GM18870 (cell line): ENCODE data around the gene KDM4C.
A peak's percentile ranks its signal among the peaks of the same experiment; 100 is the strongest.
"Not testable (repeated sequence)": the region's sequence is repeated elsewhere in the genome, so short reads cannot be mapped to it uniquely, and the experiment has no call there.

ENCODE experiments used
- ATAC-seq: cut with Tn5 transposase; IDR thresholded peaks from one replicate; pipeline ENCODE4 v1.9.1; 2021; ENCODE audit warnings: moderate library complexity; ENCODE audit not compliant: unreplicated experiment

Gene KDM4C

DNA sequence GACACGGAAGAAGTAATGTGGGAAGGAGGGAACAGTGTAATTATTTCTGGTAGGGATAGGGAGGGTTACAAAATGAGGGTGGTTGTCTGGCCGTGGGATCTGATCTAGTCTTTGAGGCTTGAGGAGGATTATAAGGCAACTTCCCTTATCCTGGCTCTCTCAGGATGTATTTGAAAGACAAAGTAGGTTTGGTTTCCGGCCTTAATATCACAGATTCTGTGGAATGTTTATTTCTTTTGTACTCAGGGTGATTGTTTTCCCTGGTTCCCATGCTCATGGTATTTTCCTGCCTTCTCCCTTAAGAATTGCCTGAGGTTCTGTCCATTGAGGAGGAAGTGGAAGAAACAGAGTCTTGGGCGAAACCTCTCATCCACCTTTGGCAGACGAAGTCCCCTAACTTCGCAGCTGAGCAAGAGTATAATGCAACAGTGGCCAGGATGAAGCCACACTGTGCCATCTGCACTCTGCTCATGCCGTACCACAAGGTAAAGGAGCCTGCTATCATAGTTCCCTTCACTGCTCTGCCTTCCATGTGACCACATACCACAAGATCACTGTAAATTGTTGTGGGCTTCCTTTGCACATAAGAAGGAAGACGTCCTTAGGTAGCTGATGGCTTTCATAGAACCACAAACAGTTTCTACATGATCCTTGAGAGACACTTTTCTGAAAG, 253.8 kb downstream of the KDM4C start:
- ATAC-seq = peak; percentile 59

DNA sequence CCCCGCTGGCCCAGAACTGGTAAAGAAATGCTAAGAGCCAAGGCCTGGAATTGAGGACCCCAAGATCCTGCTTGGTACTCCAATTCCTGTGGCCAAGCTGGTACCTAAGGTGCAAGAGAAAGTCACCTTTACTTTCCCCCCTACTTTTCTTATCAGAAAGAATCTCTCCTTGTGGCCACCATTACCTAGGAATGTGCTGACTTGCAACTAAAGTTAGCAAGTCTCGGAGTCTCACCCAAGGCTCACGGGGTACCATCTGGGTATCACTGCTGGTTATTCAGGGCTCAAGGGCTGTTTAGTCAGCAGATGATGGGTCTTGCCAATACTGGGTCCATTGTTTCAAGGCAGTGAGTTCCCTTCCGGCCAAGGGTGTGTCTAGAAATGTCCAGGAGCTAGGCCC, 270.2 kb downstream of the KDM4C start:
- no peak for ATAC-seq

DNA sequence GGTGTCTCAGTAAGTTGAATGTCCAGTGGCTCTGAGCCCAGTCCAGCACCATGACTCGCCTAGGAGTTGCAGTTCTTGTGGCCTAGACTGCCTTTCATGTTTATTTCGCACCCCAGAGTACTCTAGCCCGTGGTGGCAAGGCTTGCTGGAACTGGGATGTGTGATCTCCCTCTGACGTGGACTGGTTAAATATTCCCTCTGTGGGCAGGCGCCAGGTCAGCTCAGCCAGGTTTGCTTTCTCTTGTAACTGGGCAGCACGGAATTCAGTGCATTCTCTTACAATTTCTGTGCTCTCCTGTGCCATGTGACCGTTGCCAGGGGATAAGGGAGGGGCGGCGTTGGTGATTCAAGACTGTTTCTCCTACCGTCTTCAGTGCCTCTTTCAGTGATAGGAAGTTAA, 270.8 kb downstream of the KDM4C start:
- ATAC-seq = no peak

DNA sequence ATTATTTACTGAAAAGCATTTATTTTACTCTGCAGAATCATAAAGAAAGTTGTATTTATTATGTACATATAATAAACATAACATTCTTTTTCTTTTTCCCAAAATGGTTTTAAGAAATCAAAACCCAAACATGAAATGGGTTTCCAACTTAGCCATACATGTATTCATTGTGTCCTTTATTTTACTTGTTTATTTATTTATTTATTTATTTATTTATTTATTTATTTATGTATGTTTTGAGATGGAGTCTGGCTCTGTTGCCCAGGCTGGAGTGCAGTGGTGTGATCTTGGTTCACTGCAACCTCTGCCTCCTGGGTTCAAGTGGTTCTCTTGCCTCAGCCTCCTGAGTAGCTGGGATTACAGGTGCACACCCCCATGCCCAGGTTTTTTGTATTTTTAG, 273.2 kb downstream of the KDM4C start:
- ATAC-seq = not testable (repeated sequence)

DNA sequence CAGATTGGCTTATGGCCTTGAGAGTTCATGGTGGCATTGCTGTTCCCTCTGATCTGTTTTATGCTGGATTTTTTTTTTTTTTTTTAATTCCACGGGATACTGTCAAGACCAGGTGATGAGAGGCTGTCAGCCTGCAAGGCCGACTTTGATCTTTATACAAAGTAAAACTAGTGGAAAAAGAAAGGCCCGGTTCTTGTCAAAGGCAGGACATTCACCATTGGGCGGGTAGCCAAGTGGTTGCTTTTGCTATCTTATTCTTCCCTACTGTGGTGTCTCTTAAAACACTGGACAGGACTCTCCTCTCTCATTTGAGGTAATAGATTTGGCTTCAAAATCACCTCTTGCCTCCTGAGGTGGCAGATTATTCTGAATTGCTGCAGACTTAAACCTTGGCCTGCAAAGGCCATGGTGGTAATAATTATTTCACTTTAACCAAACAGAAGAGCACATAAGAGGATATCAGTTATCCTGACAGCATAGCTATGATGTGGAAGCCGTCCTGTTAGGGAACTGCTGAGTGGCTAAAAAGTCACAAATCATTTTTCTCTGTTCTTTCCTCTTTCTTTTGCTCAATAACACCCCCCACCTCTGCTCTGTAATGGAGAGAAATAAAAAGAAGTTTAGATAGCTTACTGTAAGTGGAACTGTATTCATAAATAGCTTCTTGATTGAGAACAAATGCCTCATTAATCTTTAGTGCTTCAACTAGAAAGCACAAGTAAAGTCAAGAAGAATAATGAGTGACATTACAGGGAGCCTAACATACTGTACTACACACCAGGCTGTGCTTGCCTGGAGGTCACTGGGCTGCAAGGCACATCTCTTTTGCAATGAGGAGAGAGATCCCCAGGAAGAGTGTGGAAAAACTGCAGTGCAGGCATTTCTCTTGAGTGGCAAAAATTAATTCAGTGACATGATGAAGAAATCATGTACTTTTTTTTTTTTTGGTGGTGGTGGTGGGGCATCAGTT, 275.6 kb downstream of the KDM4C start:
- ATAC-seq = no peak

DNA sequence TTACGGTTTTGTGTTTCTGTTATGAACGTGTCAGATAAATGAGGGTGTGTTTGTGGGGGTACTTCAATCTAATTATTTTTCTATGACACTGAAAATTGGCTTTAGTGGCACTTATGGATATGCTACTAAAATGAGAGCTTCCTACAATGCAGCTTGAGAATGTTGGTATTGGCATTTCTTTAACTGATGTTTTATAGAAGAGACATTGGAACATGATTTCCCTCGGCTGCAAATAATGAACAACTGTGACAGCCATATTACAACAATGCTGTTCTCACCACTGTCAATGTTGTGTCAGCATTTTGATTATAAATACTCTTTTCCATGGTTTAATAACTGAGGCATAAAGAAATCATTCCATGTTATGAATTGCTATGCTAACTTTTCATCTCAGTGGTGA, 279.4 kb downstream of the KDM4C start:
- no peak for ATAC-seq

DNA sequence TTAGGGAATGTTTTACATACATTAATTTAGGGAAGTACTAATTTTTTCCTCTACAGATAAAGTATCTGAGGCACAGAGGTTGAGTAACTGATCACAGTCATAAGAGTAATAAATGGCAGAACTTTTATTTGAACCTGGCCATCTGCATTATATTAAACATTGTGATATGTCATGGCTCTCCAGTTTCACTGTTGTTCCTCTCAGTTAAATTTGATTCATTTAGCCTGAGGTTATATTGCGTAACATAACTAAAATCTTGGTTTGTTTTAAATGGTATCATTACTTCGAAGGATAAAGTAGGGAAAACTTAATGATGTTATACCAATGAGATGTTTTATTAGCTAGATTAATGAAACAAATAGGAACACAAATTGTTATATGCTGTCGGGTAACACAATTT, 284.4 kb downstream of the KDM4C start:
- ATAC-seq = no peak

DNA sequence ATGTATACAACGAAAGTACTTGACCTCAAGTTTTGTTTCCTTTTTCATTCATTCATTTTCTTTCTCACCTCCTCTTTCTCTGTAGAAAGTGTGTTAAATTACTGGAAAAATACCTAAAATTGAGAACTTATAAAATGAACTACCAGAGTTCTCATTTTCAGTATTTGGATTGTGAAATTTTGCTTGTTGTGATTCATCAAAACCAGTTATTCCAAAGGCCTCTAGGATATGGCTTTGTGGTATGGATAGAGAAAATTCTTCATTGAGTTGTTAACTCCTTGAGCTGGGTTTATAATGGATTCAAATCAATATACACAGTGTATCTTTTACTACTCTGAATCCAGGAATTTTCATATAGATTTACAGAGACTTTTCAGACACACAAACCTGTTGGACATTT, 287.6 kb downstream of the KDM4C start:
- ATAC-seq = no peak

DNA sequence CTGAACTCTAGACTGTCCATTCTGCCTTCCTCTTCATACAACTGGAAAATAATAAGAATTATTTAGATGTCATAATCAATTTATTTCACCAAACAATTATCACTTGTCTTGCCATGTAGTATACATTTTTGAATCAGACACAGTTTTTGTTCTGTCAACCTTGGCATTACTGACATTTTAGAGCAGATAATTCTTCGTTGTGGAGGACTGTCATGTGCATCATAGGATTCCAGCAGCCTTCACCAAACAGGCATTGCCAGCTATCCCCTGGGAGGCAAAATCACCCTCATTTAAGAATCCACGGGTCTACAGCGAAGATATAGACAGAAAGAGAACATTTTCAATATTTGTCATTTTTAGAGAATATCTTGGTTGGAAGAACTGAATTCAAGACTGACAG, 293.9 kb downstream of the KDM4C start:
- no peak for ATAC-seq

DNA sequence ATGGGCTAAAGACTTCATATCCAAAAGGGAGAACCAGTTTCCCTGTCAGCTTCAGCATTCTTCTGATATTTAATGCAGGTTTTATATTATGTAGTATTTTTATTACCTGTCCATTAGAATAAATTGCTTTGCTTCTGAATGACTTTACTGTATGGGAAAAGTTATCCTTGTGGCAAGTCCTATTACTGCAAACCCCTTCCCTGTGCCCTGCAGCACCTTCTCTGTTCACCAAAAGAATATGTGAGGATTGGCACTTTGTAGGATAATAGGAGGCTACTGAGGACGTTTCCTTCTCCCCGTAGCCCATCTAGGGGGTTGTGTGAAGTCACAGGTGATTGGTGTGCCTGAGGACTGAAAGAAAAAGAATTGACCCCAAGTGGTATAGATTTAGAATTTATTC, 296.1 kb downstream of the KDM4C start:
- no peak for ATAC-seq

DNA sequence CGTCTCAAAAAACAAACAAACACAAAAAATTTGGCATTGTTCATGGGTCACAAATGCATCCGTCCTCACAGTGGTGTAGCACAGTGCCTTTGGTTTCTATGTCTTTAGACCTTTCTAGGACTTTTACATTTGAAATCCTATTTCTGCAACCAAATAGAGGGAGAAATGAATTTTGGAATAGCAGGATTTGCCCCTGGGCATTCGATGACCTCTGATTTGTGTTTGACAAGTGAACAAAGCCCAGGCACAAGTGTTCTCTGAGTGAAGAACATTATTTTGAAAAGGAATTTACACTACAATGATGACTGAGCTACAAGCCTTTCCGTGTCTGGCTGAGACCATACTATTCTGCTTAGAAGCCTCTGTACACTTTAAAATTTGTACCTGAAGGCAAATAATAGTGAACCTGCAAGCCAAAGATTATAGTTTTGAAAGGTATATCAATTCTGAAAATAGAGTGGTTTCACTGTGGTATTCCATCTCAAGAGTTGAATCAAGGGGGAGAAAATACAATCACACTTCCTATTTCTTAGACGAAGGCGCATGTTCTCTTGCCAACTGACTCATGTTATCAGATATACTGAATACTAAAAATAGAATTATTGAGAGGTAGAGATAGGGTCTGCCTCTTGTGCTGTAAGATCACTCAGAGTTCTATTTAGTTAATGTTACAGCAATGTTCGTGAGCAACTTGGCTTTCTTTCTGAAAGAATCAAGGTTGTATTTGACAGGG, 297.6 kb downstream of the KDM4C start:
- no peak for ATAC-seq

DNA sequence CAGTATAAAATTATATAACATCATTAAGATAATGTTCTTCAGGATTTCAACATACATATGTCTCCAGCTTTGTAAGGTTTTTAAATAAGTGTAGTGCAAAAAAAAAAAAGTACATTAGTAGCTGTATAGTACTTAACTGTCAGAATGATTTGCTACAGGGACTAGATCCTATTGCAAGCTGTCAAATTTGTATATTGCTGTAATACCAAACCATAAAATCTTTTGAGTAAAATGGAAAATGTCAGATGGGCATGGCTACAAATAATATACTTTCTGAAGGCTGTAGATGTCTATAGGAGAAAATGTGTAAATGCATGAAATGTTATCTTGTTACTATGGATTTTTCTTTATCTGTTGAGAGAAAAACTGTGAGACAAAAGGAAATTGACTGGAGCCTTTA, 298.5 kb downstream of the KDM4C start:
- no peak for ATAC-seq

DNA sequence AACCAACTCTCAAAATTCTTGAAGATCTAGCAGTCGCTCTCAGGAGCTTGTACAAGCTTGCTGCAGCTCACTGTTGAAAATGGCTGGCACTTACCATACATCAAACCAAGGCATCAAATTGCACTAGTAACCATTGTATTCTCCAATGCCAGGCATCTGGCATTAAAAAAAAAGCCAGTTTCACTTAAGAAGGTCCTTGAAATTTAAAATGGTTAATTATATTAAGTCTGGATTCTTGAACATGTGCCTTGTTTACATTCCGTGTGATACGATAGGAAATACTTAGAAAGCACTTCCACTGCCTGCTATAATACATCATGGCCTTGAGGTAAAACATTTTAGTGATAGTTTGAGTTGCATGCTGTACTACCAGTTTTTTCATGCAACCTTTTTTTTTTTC, 300.7 kb downstream of the KDM4C start:
- ATAC-seq = no peak

DNA sequence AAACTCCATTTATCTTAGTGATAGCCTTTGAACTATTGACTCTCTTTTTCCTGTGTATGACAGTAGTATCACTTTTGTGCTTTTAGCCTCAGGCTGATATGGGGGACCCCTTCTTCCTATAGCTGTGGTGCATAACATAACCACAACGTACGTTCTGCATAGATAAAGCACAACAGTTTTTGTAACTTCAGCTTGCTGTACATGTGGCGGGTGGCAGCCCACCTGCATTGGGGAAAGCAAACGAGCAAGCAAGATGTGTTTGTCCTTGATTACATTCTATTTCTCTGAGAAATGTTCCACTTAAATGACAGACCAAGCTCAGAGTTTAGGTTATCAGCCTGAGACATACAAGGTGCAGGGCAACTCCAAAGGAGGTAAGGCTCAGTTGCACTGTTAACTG, 309.4 kb downstream of the KDM4C start:
- ATAC-seq = no peak

DNA sequence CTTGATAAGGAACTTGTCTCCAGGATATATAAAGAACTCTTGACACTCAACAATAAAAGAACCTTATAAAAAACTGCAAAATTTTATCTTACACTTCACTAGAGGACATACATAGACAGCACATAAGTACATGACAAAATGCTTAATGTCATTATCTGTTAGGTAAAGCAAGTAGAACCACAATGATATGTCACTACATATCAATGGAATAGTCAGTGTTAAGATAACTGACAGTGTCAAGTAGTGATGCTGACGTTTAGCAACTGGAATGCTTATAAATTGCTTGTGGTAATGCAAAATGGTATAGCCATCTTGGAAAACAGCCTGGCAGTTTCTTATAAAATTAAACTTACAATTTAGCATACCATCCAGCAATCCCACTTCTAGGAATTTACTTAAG, 314.1 kb downstream of the KDM4C start:
- no peak for ATAC-seq

DNA sequence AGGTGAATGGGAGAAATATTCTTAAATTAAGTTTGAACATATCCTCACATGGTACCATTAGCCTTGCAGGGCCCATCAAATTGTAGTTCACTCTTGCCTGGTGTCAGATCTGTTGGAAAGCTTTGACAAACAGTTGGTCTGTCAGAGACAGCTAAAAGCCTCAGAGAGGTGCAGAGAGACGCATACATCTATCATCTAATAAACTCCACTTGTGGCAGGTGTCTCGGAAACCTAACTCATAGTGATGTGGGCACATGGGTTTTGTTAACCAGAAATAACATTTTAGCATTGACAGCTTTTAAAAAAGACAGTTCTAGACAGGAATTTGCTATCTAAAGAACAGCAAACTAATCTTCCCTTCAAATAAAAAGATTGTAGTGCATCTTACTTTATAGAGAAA, 315.9 kb downstream of the KDM4C start:
- no peak for ATAC-seq

DNA sequence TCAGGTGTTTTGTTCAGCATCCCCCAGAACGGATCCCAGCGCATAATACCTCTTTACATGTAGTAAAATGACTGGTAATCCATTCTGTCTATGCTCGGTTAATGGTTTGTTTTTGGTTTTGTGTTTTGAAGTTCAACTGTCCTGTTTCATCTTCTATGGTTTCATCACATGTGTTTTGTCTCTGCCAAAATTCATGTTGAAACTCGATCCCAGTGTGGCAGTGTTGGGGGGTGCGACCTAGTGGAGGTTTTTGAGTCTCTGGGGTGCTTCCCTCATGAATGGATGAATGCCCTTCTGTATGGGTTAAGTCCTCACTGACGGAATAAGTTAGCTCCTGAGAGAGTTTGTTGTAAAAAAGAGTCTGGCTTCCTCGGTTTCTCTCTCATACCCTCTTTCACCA, 317.4 kb downstream of the KDM4C start:
- ATAC-seq = no peak

DNA sequence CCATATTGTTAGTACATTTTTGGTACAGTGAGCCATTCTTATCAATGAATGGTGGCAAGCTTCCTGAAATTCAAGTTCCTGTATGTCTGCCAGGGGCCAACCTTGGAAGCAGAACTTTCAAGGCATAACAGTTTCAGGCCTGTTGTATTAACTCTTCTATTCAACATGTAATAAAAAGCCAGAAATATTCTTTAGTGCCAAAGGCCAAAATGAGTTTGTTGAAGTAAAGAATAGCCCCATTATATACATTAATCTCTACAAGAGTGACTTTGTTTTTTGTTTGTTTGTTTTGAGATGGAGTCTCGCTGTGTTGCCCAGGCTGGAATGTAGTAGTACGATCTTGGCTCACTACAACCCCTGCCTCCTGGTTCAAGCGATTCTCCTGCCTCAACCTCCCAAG, 321.3 kb downstream of the KDM4C start:
- ATAC-seq = no peak

DNA sequence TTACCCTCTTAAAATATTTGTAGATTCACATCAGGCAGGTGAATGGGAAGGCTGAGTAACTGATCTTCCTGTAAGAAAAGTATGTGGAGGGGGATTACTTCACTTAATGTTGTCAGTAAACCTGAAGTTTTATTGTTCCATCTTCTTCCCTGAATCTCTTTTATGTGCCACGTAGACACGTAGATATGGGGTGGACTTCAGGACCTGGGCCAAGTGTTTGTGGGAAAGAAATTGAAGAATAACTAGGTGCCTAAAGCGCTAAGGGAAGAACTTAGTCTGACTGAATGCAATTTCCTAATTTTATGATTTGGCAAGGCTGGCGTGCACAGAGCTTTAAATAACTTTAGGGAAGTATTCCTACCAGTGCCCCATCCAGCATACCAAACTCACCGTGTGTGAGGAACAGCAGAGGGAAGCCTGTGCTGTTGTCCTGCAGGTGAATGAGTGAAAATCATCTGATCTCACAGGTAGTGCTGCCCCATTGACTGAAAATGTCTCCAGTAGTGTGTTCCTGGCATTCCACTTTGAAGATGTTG, 323.4 kb downstream of the KDM4C start:
- ATAC-seq = no peak

DNA sequence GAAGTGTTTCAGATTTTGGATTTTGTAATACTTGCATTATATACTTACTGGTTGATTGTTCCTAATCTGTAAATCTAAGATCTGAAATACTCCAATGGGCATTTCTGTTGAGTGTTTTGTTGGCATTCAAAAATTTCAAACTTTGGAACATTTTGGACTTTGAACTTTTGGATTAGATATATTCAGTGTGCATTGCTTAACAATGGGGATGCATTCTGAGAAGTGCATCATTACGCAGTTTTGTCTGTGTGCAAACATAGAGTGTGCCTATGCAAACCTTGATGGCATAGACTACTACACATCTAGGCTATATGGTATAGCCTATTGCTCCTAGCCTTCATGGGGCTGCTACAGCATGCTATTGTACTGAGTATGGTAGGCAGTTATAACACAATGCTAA, 325.4 kb downstream of the KDM4C start:
- ATAC-seq = no peak

DNA sequence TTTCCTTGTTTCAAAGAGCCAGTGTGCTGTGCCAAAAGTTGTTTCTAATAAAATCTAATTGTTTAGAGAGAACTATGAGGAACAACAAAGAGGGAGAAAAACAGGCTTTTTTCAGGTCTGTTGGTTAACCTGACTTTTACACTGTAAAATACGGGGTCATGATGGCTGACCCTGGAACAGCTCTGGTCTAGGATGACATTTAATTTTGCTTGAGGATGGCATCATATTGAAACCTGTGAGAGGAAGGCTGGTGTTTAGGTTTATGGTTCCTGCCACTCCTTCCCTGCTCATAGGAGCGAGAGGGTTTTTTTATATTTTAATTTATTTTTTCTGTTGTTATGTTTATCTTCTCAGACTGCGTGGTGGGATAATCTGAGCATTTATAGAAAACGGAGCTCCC, 327.6 kb downstream of the KDM4C start:
- ATAC-seq = no peak
